NOMO-1 treated with dmso at 0.1 percent for 144 hours (cell line): ENCODE results near the gene LINS1.

Experiments
- DNase-seq: peaks from one replicate; lab custom pipeline; 2025; ENCODE audit not compliant: unreplicated experiment; lab: John Stamatoyannopoulos, UW

Gene LINS1

DNA sequence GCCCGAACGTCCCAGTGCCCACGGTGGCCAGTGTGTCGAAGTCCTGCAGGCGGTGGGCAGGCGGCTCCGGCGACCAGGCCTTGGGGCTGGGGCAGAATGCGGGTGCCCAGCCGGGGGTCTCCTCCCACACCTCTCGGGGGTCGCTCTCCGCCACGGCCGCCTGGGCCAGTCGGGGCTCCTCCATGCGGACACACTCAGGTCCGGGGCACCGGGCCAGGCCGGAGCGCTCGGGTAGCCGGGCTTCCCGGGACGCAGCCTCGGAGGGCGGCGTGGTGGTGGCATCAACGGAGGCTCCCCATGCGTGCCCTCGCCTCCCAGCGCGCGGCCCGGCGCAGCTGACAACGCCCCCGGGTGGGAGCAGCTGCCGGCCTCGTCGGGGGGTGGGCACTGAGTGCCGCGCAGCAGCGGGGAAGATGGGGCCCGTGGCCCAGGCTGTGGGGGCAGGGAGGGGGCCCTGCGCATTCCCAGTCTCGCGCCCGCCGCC, 43.2 kb downstream of the LINS1 start:
- DNase-seq, result no peak

- DNase-seq, result no peak
Measured at GRCh38 chr15:100553468-100553867, 48.5 kb downstream of the LINS1 start.

DNA sequence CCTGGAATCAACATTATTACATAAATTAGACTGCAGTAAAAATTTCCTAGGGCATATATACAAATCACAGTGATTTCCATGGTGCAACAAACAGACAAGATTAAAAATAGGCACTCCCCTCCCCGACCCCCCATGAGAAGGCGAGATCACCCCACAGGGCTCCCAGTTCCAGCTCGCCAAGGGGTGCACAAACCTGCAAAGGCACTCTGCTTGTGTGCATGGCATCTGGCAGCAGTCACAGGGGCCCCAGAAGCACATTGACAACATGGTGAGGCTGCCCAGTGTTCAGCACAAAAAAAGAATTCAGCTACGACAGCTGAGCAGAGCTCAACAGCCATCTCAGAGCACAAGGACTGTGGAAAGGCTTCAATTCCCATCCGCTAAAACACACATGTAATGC, 54.0 kb downstream of the LINS1 start:
- DNase-seq, result no peak

- no peak for DNase-seq
Measured at GRCh38 chr15:100544946-100545345, 57.0 kb downstream of the LINS1 start.

- DNase-seq, result no peak
Measured at GRCh38 chr15:100544338-100544841, 57.6 kb downstream of the LINS1 start.

- DNase-seq, result no peak
Measured at GRCh38 chr15:100542290-100542689, 59.7 kb downstream of the LINS1 start.

GRCh38 chr15:100537331-100537730, 64.7 kb downstream of the LINS1 start:
- peak; percentile 93 for DNase-seq

DNA sequence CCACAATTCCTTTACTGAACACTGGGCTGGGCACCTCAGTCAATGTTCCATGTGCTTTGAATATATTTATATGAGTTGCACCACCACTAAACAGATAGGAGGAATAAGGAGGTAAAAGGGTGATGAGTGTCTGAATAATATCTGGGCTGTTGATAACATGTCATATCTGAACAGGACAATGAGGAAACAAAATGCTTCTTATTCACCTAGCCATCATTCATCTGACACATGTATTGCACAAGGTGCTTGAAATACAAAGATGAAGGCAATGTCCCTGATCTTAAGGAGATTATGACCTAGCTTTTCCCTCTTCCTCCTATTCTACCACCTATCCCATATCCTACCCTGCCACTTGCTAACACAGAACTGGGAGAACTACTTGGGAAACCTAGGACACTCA, 65.3 kb downstream of the LINS1 start:
- no peak for DNase-seq

DNA sequence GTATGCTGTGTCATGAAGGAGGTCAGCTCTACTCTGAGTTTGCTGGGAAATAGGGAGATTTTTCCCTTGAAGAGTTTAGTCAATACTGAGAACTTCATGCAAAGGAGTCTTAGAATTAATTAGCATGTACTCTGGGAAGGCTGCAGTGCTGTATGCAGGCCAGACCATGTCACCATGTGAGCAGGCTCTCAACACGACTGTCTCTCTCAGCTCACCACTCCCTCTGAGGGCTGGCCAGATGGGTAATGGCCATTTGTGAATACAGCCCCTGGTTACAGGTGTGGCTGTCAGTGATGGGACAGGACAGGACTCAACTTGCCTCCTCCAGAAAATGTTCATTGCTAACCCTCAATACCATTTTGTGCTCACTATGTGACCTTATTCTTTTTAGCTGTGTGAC, 68.1 kb downstream of the LINS1 start:
- DNase-seq, result no peak

GRCh38 chr15:100531823-100532327, 70.1 kb downstream of the LINS1 start:
- no peak for DNase-seq

DNA sequence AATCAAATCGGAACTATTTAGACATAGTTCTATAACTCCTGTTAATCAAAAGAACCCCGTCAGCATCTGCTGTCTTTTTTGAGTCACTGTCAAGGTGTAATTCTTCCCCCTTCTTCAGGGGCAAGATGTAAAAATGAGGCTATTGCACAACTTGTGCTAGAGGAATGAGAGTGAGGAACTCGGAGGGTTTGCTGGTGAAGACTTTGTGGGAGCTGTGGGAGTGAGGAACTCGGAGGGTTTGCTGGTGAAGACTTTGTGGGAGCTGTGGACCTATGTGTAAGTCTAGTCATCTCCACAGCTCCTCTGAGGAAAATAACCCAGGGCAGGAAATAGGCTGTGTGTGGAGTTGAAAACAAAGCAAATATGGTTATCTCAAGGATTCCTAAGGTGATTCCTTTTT, 70.8 kb downstream of the LINS1 start:
- DNase-seq, result no peak

- no peak for DNase-seq
Measured at GRCh38 chr15:100529556-100529955, 72.4 kb downstream of the LINS1 start.

DNA sequence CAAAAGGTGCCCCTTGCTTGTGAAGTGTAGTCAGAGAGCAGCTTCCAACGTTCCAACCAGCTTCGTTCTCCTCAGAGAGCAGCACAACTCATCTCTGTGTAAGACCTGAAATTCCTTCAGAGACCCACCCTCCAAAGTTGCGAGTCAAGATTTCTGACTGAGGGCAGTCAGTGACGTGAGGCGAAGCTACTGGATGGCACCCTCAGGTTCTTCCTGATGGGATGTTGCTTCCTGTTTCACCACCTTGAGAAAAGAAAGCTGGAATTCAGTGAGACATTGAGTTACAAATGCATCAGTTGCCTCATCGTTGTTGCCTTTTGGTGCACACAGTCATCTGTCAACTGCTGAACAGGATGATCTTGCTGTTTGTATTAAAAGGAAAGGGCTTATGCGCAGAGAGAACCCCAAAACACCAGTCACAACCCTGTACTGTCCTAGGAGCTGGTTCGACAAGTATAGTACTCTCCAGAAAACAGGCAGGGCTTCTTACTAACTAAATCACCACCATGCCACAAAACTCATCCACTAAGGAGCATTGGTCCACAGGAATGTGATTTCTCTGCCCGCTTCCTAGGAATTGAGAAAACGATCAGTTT, 73.1 kb downstream of the LINS1 start, which contains the start of gene CERS3:
CERS3 (minus strand) TSS at position 118 of the 596 bp plus-strand sequence. CDS start 27,101 bp downstream, outside the sequence.
- no peak for DNase-seq

GRCh38 chr15:100526027-100526481, 75.9 kb downstream of the LINS1 start:
- no peak for DNase-seq

- no peak for DNase-seq
Measured at GRCh38 chr15:100525436-100525835, 76.5 kb downstream of the LINS1 start.

DNA sequence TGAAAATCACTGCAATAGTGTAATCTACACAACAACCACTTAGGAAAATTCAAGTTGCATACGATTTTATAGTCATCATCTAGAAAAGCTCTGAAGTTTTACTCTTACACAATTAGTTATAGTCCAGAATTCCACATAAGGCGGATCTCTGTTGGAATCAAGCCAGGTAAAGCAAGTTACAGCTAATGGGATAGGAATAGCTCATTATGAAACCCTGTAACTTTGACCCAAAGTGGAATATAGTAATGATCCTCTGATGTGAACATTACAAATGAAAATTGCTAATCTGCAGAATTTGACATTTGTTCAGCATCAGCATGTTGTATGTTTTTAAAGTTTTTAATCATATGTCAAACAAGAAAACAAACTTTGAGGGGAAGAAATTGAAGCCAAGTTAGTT, 77.7 kb downstream of the LINS1 start:
- no peak for DNase-seq

- DNase-seq, result no peak
Measured at GRCh38 chr15:100521907-100522306, 80.1 kb downstream of the LINS1 start.

- DNase-seq, result peak; percentile 59
Measured at GRCh38 chr15:100520132-100520921, 81.7 kb downstream of the LINS1 start.

DNA sequence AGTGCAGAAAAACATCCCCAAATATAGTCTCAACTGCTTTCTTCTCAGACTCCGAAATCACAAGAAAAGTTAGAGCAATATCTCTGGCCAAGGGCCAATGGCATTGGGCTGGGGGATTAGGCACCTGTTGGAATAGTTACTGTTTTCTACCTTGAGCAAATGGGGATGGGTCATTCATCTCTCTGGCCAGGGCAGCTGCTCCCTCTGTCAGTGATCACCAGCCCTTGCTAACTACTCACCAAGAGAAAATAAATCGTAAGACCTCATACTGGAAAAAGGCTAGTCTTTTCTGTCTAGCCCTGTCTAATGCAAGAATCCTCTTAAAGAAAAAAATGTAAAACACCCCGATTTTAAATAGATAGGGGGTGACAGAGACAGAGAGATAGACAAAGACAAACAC, 84.1 kb downstream of the LINS1 start:
- DNase-seq, result no peak
